Measurements from ENCODE around the gene DYRK3. TPM values are rescaled to one million over a fixed set of nuclear protein-coding genes. Genes with fewer than 3 reads are reported as not detected.

Gene DYRK3
- polyA plus RNA-seq, 1 donor (not counting 4 experiments of a cell fraction or from before 2014, with no cell fraction given): 15.0 TPM

DNA sequence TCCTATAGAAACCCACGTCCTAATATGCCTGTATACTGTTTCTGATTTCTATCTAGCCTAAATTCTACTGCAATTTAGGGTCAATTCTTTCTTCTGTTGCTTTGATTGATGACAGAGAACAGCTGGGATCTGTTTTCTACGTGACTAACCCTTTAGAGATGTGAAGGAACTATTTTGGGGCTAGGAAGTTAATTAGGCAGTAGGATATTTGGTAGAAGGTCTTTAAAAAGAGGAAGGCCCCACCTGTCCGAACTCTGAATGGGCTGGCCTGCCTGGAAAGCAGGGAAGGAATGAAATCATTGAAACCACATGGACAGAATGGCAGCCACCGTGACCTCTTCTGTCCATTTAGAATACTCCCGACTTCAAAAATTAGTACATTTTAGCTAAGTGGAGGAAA lies 44.1 kb upstream of the DYRK3 start:
- H3K9me3 ChIP-seq (ENCODE audit: control insufficient read depth, low read depth, low read length): no peaks in the 10 kb centered on the region
- no peaks in the 10 kb centered on the region for H3K9me1 ChIP-seq (ENCODE audit: control insufficient read depth, extremely low read depth, insufficient read depth, low read length)
- H3K9ac ChIP-seq (ENCODE audit: control insufficient read depth, extremely low read depth, insufficient read depth, low read length): no peak overlapping the region
- no peak for FAIRE-seq
- H3K4me1 ChIP-seq (ENCODE audit: control insufficient read depth, extremely low read depth, insufficient read depth, low read length): peaks cover 48% of the 10 kb centered on the region
- peaks cover 10 to 21% of the 10 kb centered on the region in 2 experiments for H3K36me3 ChIP-seq (ENCODE audit: control insufficient read depth in 2 of 2, extremely low read depth in 1 of 2, insufficient read depth in 2 of 2, low read length in 2 of 2)
- no peaks in the 10 kb centered on the region for H4K20me1 ChIP-seq (ENCODE audit: control insufficient read depth, extremely low read depth, insufficient read depth, low read length)
- no peaks in the 10 kb centered on the region for H3K27me3 ChIP-seq (ENCODE audit: control insufficient read depth, extremely low read depth, insufficient read depth, low read length)
- dilution Hi-C loops (cut with MboI; ENCODE audit: extremely low pct_ligation_motif_present, low sequenced_read_pairs): no loop called here
- H3K4me2 ChIP-seq (ENCODE audit: control insufficient read depth, extremely low read depth, insufficient read depth, low read depth, low read length): no peak overlapping the region
- H3K79me2 ChIP-seq (ENCODE audit: control insufficient read depth, insufficient read depth, low read length): no peaks in the 10 kb centered on the region
- DNase-seq (ENCODE audit: low read depth, low spot score): no peak
- no peak overlapping the region for H3K27ac ChIP-seq (ENCODE audit: control insufficient read depth, insufficient read depth, low read length)
- TF ChIP-seq CTCF (optimal IDR thresholded peaks at IDR 0.05 in 1 of 3, IDR thresholded peaks at IDR 0.05 in 1 of 3, conservative IDR thresholded peaks at IDR 0.05 in 1 of 3; ENCODE audit: extremely low read depth in 1 of 3, insufficient read depth in 2 of 3, low read length in 3 of 3) (no peak), EZH2 (IDR thresholded peaks at IDR 0.05; ENCODE audit: low read length) (no peak)
- H2AFZ ChIP-seq (ENCODE audit: control insufficient read depth, low read length): no peak overlapping the region
- H3K4me3 ChIP-seq (ENCODE audit: control insufficient read depth in 2 of 3, extremely low read depth in 1 of 3, insufficient read depth in 2 of 3, low read depth in 1 of 3, low read length in 3 of 3): no peak overlapping the region

DNA sequence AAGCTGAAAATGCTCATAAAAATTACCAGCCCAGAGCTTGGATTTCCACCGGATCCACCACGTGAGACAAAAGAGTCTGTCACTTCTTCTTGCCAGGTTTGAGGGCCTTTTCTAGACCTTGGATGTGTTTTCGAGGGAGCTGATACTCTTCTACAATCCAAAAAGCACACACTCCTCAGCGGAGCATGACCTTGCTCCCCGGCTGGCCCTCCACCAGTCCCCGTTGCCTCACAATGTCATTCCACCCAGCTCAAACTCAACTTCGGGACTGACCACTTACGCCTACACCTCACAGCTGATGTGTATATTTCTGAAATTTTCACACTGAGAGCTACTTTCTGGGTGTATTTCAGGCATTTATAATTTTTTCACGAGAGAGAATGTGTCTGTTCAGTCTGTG lies 43.6 kb upstream of the DYRK3 start:
- no peak for FAIRE-seq

More for the DNA sequence above, 43.6 kb upstream of the DYRK3 start:
- Histone ChIP-seq H4K20me1 (ENCODE audit: control insufficient read depth, extremely low read depth, insufficient read depth, low read length) (no peaks in the 10 kb centered on the region), H3K4me2 (ENCODE audit: control insufficient read depth, extremely low read depth, insufficient read depth, low read depth, low read length) (no peak overlapping the region), H3K9ac (ENCODE audit: control insufficient read depth, extremely low read depth, insufficient read depth, low read length) (no peak overlapping the region), H3K9me1 (ENCODE audit: control insufficient read depth, extremely low read depth, insufficient read depth, low read length) (no peaks in the 10 kb centered on the region), H3K9me3 (ENCODE audit: control insufficient read depth, low read depth, low read length) (no peaks in the 10 kb centered on the region), H3K4me1 (ENCODE audit: control insufficient read depth, extremely low read depth, insufficient read depth, low read length) (peaks cover 43% of the 10 kb centered on the region), H3K27ac (ENCODE audit: control insufficient read depth, insufficient read depth, low read length) (no peak overlapping the region), H3K79me2 (ENCODE audit: control insufficient read depth, insufficient read depth, low read length) (no peaks in the 10 kb centered on the region), H3K27me3 (ENCODE audit: control insufficient read depth, extremely low read depth, insufficient read depth, low read length) (no peaks in the 10 kb centered on the region), H2AFZ (ENCODE audit: control insufficient read depth, low read length) (no peak overlapping the region), H3K4me3 (ENCODE audit: control insufficient read depth in 2 of 3, extremely low read depth in 1 of 3, insufficient read depth in 2 of 3, low read depth in 1 of 3, low read length in 3 of 3) (no peak overlapping the region), H3K36me3 (ENCODE audit: control insufficient read depth in 2 of 2, extremely low read depth in 1 of 2, insufficient read depth in 2 of 2, low read length in 2 of 2) (peaks cover 12 to 22% of the 10 kb centered on the region in 2 experiments)
- dilution Hi-C loops (cut with MboI; ENCODE audit: extremely low pct_ligation_motif_present, low sequenced_read_pairs): no loop called here
- DNase-seq (ENCODE audit: low read depth, low spot score): no peak
- TF ChIP-seq EZH2 (IDR thresholded peaks at IDR 0.05; ENCODE audit: low read length) (no peak), CTCF (optimal IDR thresholded peaks at IDR 0.05 in 1 of 3, IDR thresholded peaks at IDR 0.05 in 1 of 3, conservative IDR thresholded peaks at IDR 0.05 in 1 of 3; ENCODE audit: extremely low read depth in 1 of 3, insufficient read depth in 2 of 3, low read length in 3 of 3) (no peak)

All from keratinocyte (primary cell).